Measurements from ENCODE around the gene GGPS1.
A peak's percentile ranks its signal among the peaks of the same experiment; 100 is the strongest.
"Not testable (repeated sequence)": the region's sequence is repeated elsewhere in the genome, so short reads cannot be mapped to it uniquely, and the experiment has no call there.

GGPS1 gene

DNA sequence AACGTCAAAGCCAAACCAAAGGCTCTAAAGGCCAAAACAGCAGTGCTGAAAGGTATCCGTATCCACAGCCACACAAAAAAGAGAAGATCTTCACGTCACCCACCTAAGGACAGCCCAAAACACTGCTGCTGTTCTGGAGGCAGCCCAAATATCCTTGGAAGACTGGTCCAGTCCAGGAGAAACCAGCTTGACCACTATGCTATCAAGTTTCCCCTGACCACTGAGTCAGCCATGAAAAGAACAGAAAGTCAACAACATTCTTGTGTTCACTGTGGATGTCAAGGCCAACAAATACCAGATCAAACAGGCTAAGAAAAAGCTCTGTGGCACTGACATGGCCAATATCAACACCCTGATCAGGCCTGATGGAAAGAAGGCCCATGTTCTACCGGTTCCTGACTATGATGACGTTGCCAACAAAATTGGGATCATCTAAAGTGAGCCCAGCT, 32.4 kb upstream of the GGPS1 start:
- Mint-ChIP-seq H3K27me3 (ENCODE audit: low read depth) (no peaks in the 10 kb centered on the region), H3K4me3 (no peak overlapping the region), H3K9me3 (peaks cover 9% of the 10 kb centered on the region), H3K4me1 (ENCODE audit: low read depth) (peaks cover 38% of the 10 kb centered on the region), H3K36me3 (ENCODE audit: low read depth) (peaks cover 9% of the 10 kb centered on the region), H3K27ac (peak overlapping the region; percentile 77)

DNA sequence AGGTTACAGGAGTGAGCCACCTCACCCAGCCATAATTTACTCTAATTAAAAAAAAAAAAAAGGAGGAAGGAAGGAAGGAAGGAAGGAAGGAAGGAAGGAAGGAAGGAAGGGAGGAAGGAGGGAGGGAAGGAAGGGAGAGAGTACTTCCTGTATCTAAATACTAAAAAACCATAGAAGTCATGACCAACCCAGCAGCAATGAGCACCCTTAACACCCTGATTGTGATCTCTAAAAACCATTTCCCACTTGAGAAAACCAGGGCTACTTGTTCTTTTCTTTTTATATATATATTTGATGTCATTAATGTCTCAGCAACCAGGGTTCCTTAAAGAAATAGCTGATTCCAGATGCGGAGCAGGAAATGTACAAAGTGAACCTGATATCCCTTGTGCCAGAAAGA, 31.6 kb upstream of the GGPS1 start:
- H3K27me3 Mint-ChIP-seq (ENCODE audit: low read depth), result no peaks in the 10 kb centered on the region
- peaks cover 9% of the 10 kb centered on the region for H3K36me3 Mint-ChIP-seq (ENCODE audit: low read depth)
- H3K9me3 Mint-ChIP-seq, result peaks cover 9% of the 10 kb centered on the region
- peak overlapping the region; percentile 83 for H3K27ac Mint-ChIP-seq
- H3K4me1 Mint-ChIP-seq (ENCODE audit: low read depth), result peaks cover 37% of the 10 kb centered on the region
- peak overlapping the region; percentile 40 for H3K4me3 Mint-ChIP-seq

GRCh38 chr1:235297579-235297978, 30.8 kb upstream of the GGPS1 start:
- H3K27ac Mint-ChIP-seq, result peak overlapping the region; percentile 91

GRCh38 chr1:235298758-235299157, 29.6 kb upstream of the GGPS1 start:
- H3K27me3 Mint-ChIP-seq (ENCODE audit: low read depth), result no peaks in the 10 kb centered on the region
- peak overlapping the region; percentile 50 for H3K27ac Mint-ChIP-seq
- H3K9me3 Mint-ChIP-seq, result peaks cover 9% of the 10 kb centered on the region
- peaks cover 39% of the 10 kb centered on the region for H3K4me1 Mint-ChIP-seq (ENCODE audit: low read depth)
- H3K36me3 Mint-ChIP-seq (ENCODE audit: low read depth), result peaks cover 11% of the 10 kb centered on the region
- H3K4me3 Mint-ChIP-seq, result no peak overlapping the region

More at GRCh38 chr1:235297579-235297978, 30.8 kb upstream of the GGPS1 start:
- Mint-ChIP-seq H3K27me3 (ENCODE audit: low read depth) (no peaks in the 10 kb centered on the region), H3K36me3 (ENCODE audit: low read depth) (peaks cover 10% of the 10 kb centered on the region), H3K4me1 (ENCODE audit: low read depth) (peaks cover 38% of the 10 kb centered on the region), H3K9me3 (peaks cover 9% of the 10 kb centered on the region), H3K4me3 (peak overlapping the region; percentile 85)

- Mint-ChIP-seq H3K4me3 (peak overlapping the region; percentile 14), H3K4me1 (ENCODE audit: low read depth) (peaks cover 41% of the 10 kb centered on the region), H3K9me3 (peaks cover 9% of the 10 kb centered on the region), H3K27me3 (ENCODE audit: low read depth) (no peaks in the 10 kb centered on the region), H3K36me3 (ENCODE audit: low read depth) (peaks cover 11% of the 10 kb centered on the region), H3K27ac (peak overlapping the region; percentile 36)
Measured at GRCh38 chr1:235299169-235299858, 29.1 kb upstream of the GGPS1 start.

DNA sequence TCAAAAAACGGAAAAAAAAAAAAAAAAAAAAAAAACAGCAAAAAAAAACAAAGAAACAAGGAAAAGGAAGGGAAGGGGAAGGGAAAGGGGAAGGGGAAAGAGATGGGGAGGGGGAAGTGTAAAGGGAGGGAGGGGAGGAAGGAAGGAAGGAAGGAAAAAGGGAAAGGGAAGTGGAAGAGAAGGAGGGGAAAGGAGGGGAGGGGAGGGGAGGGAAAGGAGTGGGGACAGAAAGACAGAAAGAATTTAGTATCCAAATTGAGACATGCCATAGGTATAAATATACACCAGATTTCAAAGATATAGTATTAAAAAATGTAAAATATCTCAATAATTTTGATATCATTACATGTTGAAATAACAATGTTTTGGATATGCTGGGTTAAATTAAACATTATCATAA, 26.2 kb upstream of the GGPS1 start:
- no peak overlapping the region for H3K4me3 Mint-ChIP-seq
- no peak overlapping the region for H3K27ac Mint-ChIP-seq
- H3K36me3 Mint-ChIP-seq (ENCODE audit: low read depth), result peaks cover 10% of the 10 kb centered on the region
- H3K27me3 Mint-ChIP-seq (ENCODE audit: low read depth), result no peaks in the 10 kb centered on the region
- H3K9me3 Mint-ChIP-seq, result peaks cover under 1% of the 10 kb centered on the region
- peaks cover 46% of the 10 kb centered on the region for H3K4me1 Mint-ChIP-seq (ENCODE audit: low read depth)

- peak overlapping the region; percentile 29 for H3K4me3 Mint-ChIP-seq
- H3K27ac Mint-ChIP-seq, result peak overlapping the region; percentile 76
- H3K36me3 Mint-ChIP-seq (ENCODE audit: low read depth), result peaks cover 8% of the 10 kb centered on the region
- H3K27me3 Mint-ChIP-seq (ENCODE audit: low read depth), result no peaks in the 10 kb centered on the region
- H3K9me3 Mint-ChIP-seq, result no peaks in the 10 kb centered on the region
- H3K4me1 Mint-ChIP-seq (ENCODE audit: low read depth), result peaks cover 29% of the 10 kb centered on the region
Measured at GRCh38 chr1:235304549-235305451, 23.6 kb upstream of the GGPS1 start.

- Mint-ChIP-seq H3K36me3 (ENCODE audit: low read depth) (peaks cover 13% of the 10 kb centered on the region), H3K27me3 (ENCODE audit: low read depth) (no peaks in the 10 kb centered on the region), H3K9me3 (no peaks in the 10 kb centered on the region), H3K4me3 (no peak overlapping the region), H3K27ac (no peak overlapping the region), H3K4me1 (ENCODE audit: low read depth) (peaks cover 34% of the 10 kb centered on the region)
Measured at GRCh38 chr1:235307158-235308124, 20.9 kb upstream of the GGPS1 start.

DNA sequence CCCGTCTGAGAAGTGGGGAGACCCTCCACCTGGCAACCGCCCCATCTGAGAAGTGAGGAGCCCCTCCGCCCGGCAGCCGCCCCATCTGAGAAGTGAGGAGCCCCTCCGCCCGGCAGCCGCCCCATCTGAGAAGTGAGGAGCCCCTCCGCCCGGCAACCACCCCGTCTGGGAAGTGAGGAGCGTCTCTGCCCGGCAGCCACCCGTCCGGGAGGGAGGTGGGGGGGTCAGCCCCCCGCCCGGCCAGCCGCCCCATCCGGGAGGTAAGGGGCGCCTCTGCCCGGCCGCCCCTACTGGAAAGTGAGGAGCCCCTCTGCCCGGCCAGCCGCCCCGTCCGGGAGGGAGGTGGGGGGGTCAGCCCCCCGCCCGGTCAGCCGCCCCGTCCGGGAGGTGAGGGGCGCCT, 19.2 kb upstream of the GGPS1 start:
- H3K27ac Mint-ChIP-seq; H3K4me3 Mint-ChIP-seq; H3K27me3 Mint-ChIP-seq (ENCODE audit: low read depth); H3K9me3 Mint-ChIP-seq; H3K36me3 Mint-ChIP-seq (ENCODE audit: low read depth): not testable (repeated sequence)
- peaks cover 41% of the 10 kb centered on the region for H3K4me1 Mint-ChIP-seq (ENCODE audit: low read depth)

GRCh38 chr1:235313262-235313661, 15.1 kb upstream of the GGPS1 start:
- H3K9me3 Mint-ChIP-seq, result no peaks in the 10 kb centered on the region
- peaks cover 41% of the 10 kb centered on the region for H3K4me1 Mint-ChIP-seq (ENCODE audit: low read depth)
- H3K4me3 Mint-ChIP-seq, result peak overlapping the region; percentile 68
- H3K36me3 Mint-ChIP-seq (ENCODE audit: low read depth), result peaks cover 9% of the 10 kb centered on the region
- H3K27ac Mint-ChIP-seq, result peak overlapping the region; percentile 37
- H3K27me3 Mint-ChIP-seq (ENCODE audit: low read depth), result no peaks in the 10 kb centered on the region

DNA sequence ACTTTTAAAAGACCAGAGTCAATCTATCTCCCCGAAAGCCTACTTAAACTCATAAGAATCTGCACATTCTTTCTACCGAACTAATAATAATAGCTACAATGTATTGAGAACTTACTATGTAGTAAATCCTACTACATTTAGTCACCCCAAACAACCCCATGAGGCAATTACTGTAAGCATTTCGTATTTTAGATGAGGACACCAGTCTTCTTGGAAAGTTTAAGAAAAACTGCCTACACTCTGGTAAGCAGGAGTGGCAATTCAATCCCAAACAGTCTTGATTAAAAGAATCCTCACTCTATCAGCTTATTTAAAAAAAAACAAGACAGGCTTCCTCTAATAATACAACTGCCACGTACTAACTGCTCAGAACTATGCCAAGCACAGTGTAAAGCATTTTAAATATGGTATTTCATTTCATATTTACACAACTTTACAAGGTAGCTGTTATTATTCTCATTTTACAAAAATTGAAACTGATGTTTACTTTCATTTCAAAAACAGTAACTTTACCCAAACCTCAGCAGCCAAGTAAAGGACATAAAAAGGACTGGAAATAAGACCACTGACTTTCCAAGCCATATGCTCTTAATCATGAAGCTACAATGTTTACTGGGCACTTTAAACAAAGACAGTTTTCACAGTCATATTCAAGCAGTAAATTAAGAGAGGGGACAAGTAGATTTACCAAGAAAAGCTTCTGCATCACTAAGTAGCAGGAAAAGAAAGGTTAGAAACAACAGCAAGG, 14.3 kb upstream of the GGPS1 start:
- Mint-ChIP-seq H3K36me3 (ENCODE audit: low read depth) (peaks cover 16% of the 10 kb centered on the region), H3K27me3 (ENCODE audit: low read depth) (no peaks in the 10 kb centered on the region), H3K27ac (peak overlapping the region; percentile 37), H3K4me3 (peak overlapping the region; percentile 58), H3K9me3 (no peaks in the 10 kb centered on the region), H3K4me1 (ENCODE audit: low read depth) (peaks cover 49% of the 10 kb centered on the region)

- Mint-ChIP-seq H3K27ac (no peak overlapping the region), H3K36me3 (ENCODE audit: low read depth) (peaks cover 16% of the 10 kb centered on the region), H3K9me3 (no peaks in the 10 kb centered on the region), H3K4me3 (no peak overlapping the region), H3K27me3 (ENCODE audit: low read depth) (no peaks in the 10 kb centered on the region), H3K4me1 (ENCODE audit: low read depth) (peaks cover 52% of the 10 kb centered on the region)
Measured at GRCh38 chr1:235315173-235315572, 13.2 kb upstream of the GGPS1 start.

GRCh38 chr1:235315735-235316134, 12.6 kb upstream of the GGPS1 start:
- peaks cover 52% of the 10 kb centered on the region for H3K4me1 Mint-ChIP-seq (ENCODE audit: low read depth)
- peaks cover 19% of the 10 kb centered on the region for H3K36me3 Mint-ChIP-seq (ENCODE audit: low read depth)
- H3K27me3 Mint-ChIP-seq (ENCODE audit: low read depth), result no peaks in the 10 kb centered on the region
- H3K4me3 Mint-ChIP-seq, result no peak overlapping the region
- no peaks in the 10 kb centered on the region for H3K9me3 Mint-ChIP-seq
- H3K27ac Mint-ChIP-seq, result no peak overlapping the region
